IPS-18c (cell line): Measurements from ENCODE around the gene OR52I2.

ENCODE experiments used
- H3K4me3 ChIP-seq: 2 replicates; pipeline ENCODE4 v1.7.0; 2013; ENCODE audit warnings: low read depth, mild to moderate bottlenecking, low read length, moderate library complexity; ENCODE audit not compliant: insufficient read depth
- H3K9me3 ChIP-seq: one replicate; pipeline ENCODE4 v1.6.1; 2013; ENCODE audit warnings: mild to moderate bottlenecking, low read length, moderate library complexity; ENCODE audit not compliant: control insufficient read depth, insufficient read depth

OR52I2 gene

DNA sequence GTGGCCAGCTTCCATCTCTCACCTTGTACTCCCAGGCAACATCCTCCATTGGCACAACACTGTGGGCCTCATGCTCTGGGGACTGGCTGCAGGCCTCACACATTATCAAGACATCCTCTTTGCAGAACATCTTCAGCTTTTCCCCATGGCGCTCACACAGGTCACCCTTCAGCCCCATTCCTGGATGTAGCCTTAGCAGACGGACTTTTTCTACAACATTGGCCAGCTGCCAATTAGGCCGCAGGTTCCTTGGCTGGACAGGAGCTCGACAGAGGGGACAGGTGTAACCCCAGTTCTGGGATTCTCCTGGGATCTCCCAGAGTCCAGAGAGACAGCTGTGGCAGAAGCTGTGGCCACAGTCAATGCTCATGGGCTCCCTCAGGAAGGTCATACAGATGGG lies 23.5 kb downstream of the OR52I2 start:
- H3K9me3 ChIP-seq: no peaks in the 10 kb centered on the region
- H3K4me3 ChIP-seq: no peak overlapping the region

GRCh38 chr11:4606231-4607015 lies 24.9 kb downstream of the OR52I2 start:
- Histone ChIP-seq H3K4me3 (no peak overlapping the region), H3K9me3 (no peaks in the 10 kb centered on the region)

DNA sequence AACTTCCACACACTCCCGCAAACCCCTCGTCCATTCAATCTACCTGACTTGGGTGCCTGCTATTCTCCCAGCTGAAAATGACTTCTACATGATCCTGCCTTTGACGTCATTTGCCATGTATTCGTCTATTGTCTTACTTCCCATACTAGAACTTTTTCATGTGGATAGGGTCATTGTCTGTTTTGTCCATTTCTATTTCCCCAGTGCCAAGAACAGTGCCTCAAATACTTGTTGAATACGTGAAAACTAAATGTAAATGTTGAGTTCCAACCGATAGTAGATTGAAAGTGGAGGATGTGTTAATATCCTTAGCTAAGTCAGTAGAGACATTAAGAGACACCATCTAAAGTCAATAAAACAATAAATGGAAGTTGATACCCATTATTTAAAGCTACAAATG lies 25.6 kb downstream of the OR52I2 start:
- peak overlapping the region; percentile 68 for H3K4me3 ChIP-seq
- no peaks in the 10 kb centered on the region for H3K9me3 ChIP-seq

- Histone ChIP-seq H3K9me3 (no peaks in the 10 kb centered on the region), H3K4me3 (peak within 1 kb of the TSS; percentile 68)
These were observed 26.5 kb downstream of the OR52I2 start, which contains the start of gene TRIM68 for GRCh38 chr11:4607781-4608666. Gene TRIM68, minus strand, starts transcription at chr11:4608231. Its CDS starts 2,727 bp downstream, at chr11:4605504.

- Histone ChIP-seq H3K4me3 (no peak overlapping the region), H3K9me3 (no peaks in the 10 kb centered on the region)
These were observed 28.9 kb downstream of the OR52I2 start for GRCh38 chr11:4610258-4610935.

DNA sequence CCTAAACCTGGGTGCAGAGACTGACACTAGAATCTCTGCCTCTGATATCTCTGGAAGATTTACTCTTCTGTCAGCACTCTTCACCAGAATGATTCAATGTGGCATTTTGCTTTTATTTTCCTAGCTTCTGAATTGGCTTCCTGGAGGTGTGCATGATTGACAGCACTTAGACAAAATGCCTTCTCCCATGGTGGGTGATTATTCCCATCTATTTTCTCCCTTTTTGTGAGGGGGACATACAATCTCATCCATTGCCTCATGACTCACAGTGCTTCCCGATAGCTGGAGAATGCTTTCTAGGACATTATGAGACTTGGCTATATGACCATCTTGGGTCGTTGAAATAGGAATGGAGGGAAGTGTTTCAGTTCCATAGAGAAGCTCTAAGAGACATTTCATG lies 30.4 kb downstream of the OR52I2 start:
- Histone ChIP-seq H3K9me3 (no peaks in the 10 kb centered on the region), H3K4me3 (no peak overlapping the region)

- Histone ChIP-seq H3K9me3 (no peaks in the 10 kb centered on the region), H3K4me3 (no peak overlapping the region)
These were observed 34.4 kb downstream of the OR52I2 start for GRCh38 chr11:4615856-4616444.

DNA sequence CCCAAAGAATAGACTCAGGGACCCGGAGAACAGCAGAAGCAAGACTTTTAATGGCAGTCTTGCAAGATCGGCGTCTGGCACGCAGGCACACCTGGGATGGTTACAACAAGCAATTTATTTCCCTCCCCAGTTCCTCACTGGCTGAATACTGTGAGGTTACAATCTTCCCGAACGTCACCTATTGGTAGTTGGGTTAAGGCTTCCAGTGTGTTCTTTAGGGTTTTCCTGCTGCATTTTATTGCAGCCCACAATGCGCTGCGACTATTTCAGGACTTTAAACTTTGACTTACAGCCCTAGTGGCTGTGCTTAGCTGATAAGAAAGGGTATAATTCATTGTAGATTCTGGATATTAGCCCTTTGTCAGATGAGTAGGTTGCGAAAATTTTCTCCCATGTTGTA lies 38.0 kb downstream of the OR52I2 start:
- H3K9me3 ChIP-seq: no peaks in the 10 kb centered on the region
- H3K4me3 ChIP-seq: no peak overlapping the region

GRCh38 chr11:4626207-4627099 lies 44.9 kb downstream of the OR52I2 start:
- Histone ChIP-seq H3K4me3 (no peak overlapping the region), H3K9me3 (no peaks in the 10 kb centered on the region)

- H3K4me3 ChIP-seq: no peak overlapping the region
These were observed 54.6 kb downstream of the OR52I2 start for GRCh38 chr11:4636136-4636535.

GRCh38 chr11:4636962-4637661 lies 55.6 kb downstream of the OR52I2 start, which contains the start of gene OR51D1:
Gene OR51D1, plus strand, starts transcription at chr11:4637477. Its CDS starts 2,314 bp downstream, at chr11:4639791.
- Histone ChIP-seq H3K4me3 (no peak within 1 kb of the TSS), H3K9me3 (no peaks in the 10 kb centered on the region)

More at GRCh38 chr11:4636136-4636535, 54.6 kb downstream of the OR52I2 start:
- H3K9me3 ChIP-seq: no peaks in the 10 kb centered on the region

- no peaks in the 10 kb centered on the region for H3K9me3 ChIP-seq
- H3K4me3 ChIP-seq: no peak overlapping the region
These were observed 56.1 kb downstream of the OR52I2 start for GRCh38 chr11:4637662-4638047.

- Histone ChIP-seq H3K9me3 (no peaks in the 10 kb centered on the region), H3K4me3 (no peak overlapping the region)
These were observed 58.4 kb downstream of the OR52I2 start for GRCh38 chr11:4639931-4640330.

DNA sequence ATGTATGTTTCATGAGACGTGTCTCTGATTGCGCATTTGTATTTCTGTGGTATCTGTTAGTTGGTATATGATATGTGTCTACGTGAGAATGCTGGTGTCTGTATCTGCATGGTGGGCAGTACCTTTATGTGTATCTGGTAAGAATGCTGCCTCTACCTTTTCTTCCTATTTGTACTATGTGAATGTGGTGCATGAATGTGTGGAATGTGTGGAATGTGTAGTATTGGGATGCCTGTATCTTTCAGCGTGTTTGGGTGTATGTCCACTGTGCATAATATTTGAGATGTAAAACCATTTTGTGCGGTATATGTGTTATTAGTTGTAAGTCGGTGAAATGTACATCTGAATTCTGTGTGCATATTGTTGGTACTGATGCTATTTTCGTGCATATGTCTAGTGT lies 60.0 kb downstream of the OR52I2 start:
- Histone ChIP-seq H3K4me3 (no peak overlapping the region), H3K9me3 (no peaks in the 10 kb centered on the region)

DNA sequence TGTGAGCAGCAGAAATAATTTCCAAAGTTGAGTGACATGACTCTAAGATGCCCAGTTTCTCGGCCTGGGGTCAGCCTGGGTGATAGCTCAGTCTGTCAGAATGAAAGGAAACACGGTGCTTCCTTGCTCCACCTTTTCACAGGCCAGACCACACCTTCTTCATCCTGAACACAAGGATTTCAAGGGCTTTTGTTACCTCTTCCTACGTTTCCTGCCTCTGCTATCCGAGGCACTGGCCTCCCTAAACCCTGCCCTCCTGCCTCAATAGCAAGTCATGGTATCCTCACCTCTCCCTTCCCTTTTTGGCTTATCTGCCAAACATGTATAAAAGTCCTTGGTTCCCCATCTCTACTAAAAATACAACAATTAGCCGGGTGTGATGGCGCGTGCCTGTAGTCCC lies 60.5 kb downstream of the OR52I2 start:
- Histone ChIP-seq H3K9me3 (no peaks in the 10 kb centered on the region), H3K4me3 (no peak overlapping the region)
